ENCODE results near the gene DPP6. TPM values are rescaled to one million over a fixed set of nuclear protein-coding genes. Genes with fewer than 3 reads are reported as not detected.

DPP6 gene
- total and polyA plus RNA-seq, 2 experiments from 2014 or later: 0.20 to 0.44 TPM

DNA sequence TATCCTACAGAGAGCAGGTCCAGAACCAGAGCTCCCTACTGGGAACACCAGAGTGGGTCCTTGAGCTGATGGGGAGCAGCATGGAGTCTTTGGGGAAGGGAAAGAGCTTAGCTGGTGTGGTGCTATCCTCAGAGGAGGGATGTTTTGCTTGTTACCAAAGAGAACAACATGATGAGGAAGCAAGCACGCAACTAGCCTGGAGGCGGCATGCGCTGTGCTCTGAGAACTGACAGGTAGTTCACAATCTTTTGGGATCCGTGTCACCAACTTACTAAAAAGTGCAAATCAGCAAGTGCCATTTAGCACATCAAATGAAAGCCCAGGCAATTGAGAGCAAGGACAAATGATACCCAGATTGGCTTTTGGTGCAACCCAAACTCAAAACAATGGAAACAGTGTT lies 257.9 kb downstream of the DPP6 start:
- H3K27ac ChIP-seq: no peak overlapping the region
- H3K27me3 ChIP-seq: peaks cover 19% of the 10 kb centered on the region
- H3K9me2 ChIP-seq (replicated peaks; ENCODE audit: insufficient read depth): no peaks in the 10 kb centered on the region
- H3K36me3 ChIP-seq (replicated peaks; ENCODE audit: insufficient read depth, low read depth): no peaks in the 10 kb centered on the region
- no peak for DNase-seq (ENCODE audit: low spot score)
- H2AFZ ChIP-seq: no peak overlapping the region
- TF ChIP-seq EZH2phosphoT487 (IDR thresholded peaks at IDR 0.05; ENCODE audit: low read depth, severe bottlenecking, unreplicated experiment) (no peak), EZH2 (IDR thresholded peaks at IDR 0.05; ENCODE audit: borderline replicate concordance) (no peak)
- TF ChIP-seq, protein P1, sequence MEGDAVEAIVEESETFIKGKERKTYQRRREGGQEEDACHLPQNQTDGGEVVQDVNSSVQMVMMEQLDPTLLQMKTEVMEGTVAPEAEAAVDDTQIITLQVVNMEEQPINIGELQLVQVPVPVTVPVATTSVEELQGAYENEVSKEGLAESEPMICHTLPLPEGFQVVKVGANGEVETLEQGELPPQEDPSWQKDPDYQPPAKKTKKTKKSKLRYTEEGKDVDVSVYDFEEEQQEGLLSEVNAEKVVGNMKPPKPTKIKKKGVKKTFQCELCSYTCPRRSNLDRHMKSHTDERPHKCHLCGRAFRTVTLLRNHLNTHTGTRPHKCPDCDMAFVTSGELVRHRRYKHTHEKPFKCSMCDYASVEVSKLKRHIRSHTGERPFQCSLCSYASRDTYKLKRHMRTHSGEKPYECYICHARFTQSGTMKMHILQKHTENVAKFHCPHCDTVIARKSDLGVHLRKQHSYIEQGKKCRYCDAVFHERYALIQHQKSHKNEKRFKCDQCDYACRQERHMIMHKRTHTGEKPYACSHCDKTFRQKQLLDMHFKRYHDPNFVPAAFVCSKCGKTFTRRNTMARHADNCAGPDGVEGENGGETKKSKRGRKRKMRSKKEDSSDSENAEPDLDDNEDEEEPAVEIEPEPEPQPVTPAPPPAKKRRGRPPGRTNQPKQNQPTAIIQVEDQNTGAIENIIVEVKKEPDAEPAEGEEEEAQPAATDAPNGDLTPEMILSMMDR (IDR thresholded peaks at IDR 0.05; ENCODE audit: poor library complexity): no peak
- H3K4me1 ChIP-seq (ENCODE audit: insufficient read depth): no peaks in the 10 kb centered on the region
- no peaks in the 10 kb centered on the region for H4K20me1 ChIP-seq (ENCODE audit: insufficient read depth, poor library complexity, severe bottlenecking)
- H3K4me2 ChIP-seq: no peak overlapping the region
- no peaks in the 10 kb centered on the region for H3K9me3 ChIP-seq (ENCODE audit: low read depth)
- H3K79me2 ChIP-seq: no peaks in the 10 kb centered on the region
- 90% methylated on average over 4 of the region's 4 CpGs for WGBS (ENCODE audit: low lambda C conversion rate, missing lambda C conversion rate)
- H3K4me3 ChIP-seq: no peak overlapping the region

DNA sequence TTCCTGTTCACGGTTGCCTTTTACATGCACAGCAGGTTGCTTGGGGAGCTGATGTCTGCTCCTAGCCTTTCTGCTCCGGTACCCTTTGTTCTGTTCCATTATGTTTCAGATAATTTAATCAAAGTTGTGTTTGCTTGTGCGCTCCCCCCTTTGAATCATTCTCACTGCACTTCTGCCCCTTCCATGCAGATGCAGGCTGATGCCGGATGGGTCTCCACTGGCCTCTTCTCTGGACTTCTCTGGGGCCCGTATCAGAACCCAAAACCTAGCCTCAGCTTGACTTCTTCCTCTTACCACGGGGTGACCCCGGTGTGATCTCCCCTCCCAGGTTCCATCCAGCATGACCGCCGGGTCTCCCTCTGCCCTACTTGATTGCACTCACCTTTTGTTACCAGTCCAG lies 272.0 kb downstream of the DPP6 start:
- TF ChIP-seq EZH2 (IDR thresholded peaks at IDR 0.05; ENCODE audit: borderline replicate concordance): no peak
- TF ChIP-seq EZH2phosphoT487 (IDR thresholded peaks at IDR 0.05; ENCODE audit: low read depth, severe bottlenecking, unreplicated experiment): no peak
- TF ChIP-seq, protein P1 (IDR thresholded peaks at IDR 0.05; ENCODE audit: poor library complexity): no peak
- Histone ChIP-seq H3K9me2 (replicated peaks; ENCODE audit: insufficient read depth) (no peaks in the 10 kb centered on the region), H3K4me3 (no peak overlapping the region), H3K4me1 (ENCODE audit: insufficient read depth) (no peaks in the 10 kb centered on the region), H3K36me3 (replicated peaks; ENCODE audit: insufficient read depth, low read depth) (no peaks in the 10 kb centered on the region), H3K9me3 (ENCODE audit: low read depth) (no peaks in the 10 kb centered on the region), H3K27ac (no peak overlapping the region), H3K27me3 (no peaks in the 10 kb centered on the region), H3K79me2 (no peaks in the 10 kb centered on the region), H4K20me1 (ENCODE audit: insufficient read depth, poor library complexity, severe bottlenecking) (no peaks in the 10 kb centered on the region), H2AFZ (no peak overlapping the region), H3K4me2 (no peak overlapping the region)
- DNase-seq (ENCODE audit: low spot score): no peak
- 90% methylated on average over 9 of the region's 9 CpGs for WGBS (ENCODE audit: low lambda C conversion rate, missing lambda C conversion rate)

DNA sequence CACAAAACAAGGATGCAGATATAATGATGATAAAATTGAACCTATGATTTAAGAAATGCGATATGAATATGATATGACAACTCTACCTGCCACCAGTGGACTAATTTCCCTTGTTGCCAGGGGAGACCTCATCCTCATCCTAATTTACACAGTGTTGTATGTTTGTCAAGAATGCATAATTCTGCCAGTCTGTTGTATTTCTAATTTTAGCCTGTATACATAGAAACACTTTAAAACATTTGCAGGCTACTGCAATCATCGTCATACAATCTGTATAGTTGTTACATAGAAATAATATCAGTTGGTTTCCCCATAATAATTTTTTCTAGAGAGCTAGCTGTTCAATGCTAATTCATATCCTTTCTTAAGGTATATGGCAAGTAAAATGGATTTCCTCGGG lies 274.2 kb downstream of the DPP6 start:
- Histone ChIP-seq H3K4me3 (no peak overlapping the region), H3K4me2 (no peak overlapping the region), H3K27ac (no peak overlapping the region), H4K20me1 (ENCODE audit: insufficient read depth, poor library complexity, severe bottlenecking) (no peaks in the 10 kb centered on the region), H2AFZ (no peak overlapping the region), H3K9me2 (replicated peaks; ENCODE audit: insufficient read depth) (no peaks in the 10 kb centered on the region), H3K9me3 (ENCODE audit: low read depth) (no peaks in the 10 kb centered on the region), H3K79me2 (no peaks in the 10 kb centered on the region), H3K27me3 (no peaks in the 10 kb centered on the region), H3K36me3 (replicated peaks; ENCODE audit: insufficient read depth, low read depth) (no peaks in the 10 kb centered on the region), H3K4me1 (ENCODE audit: insufficient read depth) (no peaks in the 10 kb centered on the region)
- no peak for DNase-seq (ENCODE audit: low spot score)
- TF ChIP-seq, protein P1 (IDR thresholded peaks at IDR 0.05; ENCODE audit: poor library complexity): no peak
- 75% methylated on average over 3 of the region's 3 CpGs for WGBS (ENCODE audit: low lambda C conversion rate, missing lambda C conversion rate)

DNA sequence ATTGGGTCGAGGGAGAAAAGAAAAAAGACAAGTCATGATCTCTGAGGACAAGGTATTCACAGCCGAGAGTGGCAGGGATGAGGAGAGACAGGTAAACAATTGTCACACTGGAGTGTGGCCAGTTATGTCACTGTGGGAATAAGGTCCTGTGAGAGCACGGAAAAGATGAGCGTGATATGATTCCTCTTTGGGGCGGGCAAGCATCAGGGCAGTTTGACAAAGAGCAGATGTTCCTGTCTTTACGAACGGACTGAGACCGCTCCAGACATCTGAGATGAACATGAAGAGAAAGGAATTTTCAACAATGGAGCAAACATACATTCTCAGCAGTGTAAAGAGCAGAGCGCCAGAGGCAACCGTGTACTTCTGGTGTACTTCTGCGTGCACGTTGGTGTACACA lies 278.1 kb downstream of the DPP6 start:
- H3K79me2 ChIP-seq: no peaks in the 10 kb centered on the region
- H3K4me2 ChIP-seq: no peak overlapping the region
- H3K9me3 ChIP-seq (ENCODE audit: low read depth): no peaks in the 10 kb centered on the region
- no peak overlapping the region for H3K4me3 ChIP-seq
- H3K36me3 ChIP-seq (replicated peaks; ENCODE audit: insufficient read depth, low read depth): no peaks in the 10 kb centered on the region
- WGBS (ENCODE audit: low lambda C conversion rate, missing lambda C conversion rate): 72% methylated on average over 12 of the region's 12 CpGs
- no peaks in the 10 kb centered on the region for H3K9me2 ChIP-seq (replicated peaks; ENCODE audit: insufficient read depth)
- TF ChIP-seq EZH2phosphoT487 (IDR thresholded peaks at IDR 0.05; ENCODE audit: low read depth, severe bottlenecking, unreplicated experiment) (no peak), EZH2 (IDR thresholded peaks at IDR 0.05; ENCODE audit: borderline replicate concordance) (no peak)
- TF ChIP-seq, protein P1 (IDR thresholded peaks at IDR 0.05; ENCODE audit: poor library complexity): no peak
- H4K20me1 ChIP-seq (ENCODE audit: insufficient read depth, poor library complexity, severe bottlenecking): no peaks in the 10 kb centered on the region
- no peak overlapping the region for H3K27ac ChIP-seq
- no peak for DNase-seq (ENCODE audit: low spot score)
- H3K4me1 ChIP-seq (ENCODE audit: insufficient read depth): no peaks in the 10 kb centered on the region
- H2AFZ ChIP-seq: no peak overlapping the region
- H3K27me3 ChIP-seq: no peaks in the 10 kb centered on the region
